Epithelial cell of proximal tubule (primary cell): ENCODE measurements around the gene PDE3A. TPM values are rescaled to one million over a fixed set of nuclear protein-coding genes. Genes with fewer than 3 reads are reported as not detected.

Source experiments
- DNase-seq: peaks from one replicate; pipeline ENCODE4 v3.0.0-alpha.2; 2011; ENCODE audit warnings: low read depth
- H3K4me3 ChIP-seq: 2 replicates; pipeline ENCODE4 v1.5.1; 2011; ENCODE audit warnings: low read depth, mild to moderate bottlenecking, low read length
- CTCF ChIP-seq: conservative IDR thresholded peaks from 2 replicates; pipeline ENCODE4 v1.5.1; 2012; ENCODE audit warnings: low read depth, mild to moderate bottlenecking, low read length
- total RNA-seq: library from RNA; depleted of rRNA; stranded (reverse); fragments of >200 nt; gene quantifications from 2 replicates; pipeline ENCODE4 v1.2.3, GENCODE V29; 2015

PDE3A gene
- total RNA-seq, 1 donor from 2014 or later: 1.6 TPM

GRCh38 chr12:20508359-20508758 is 140.0 kb downstream of the PDE3A start:
- TF ChIP-seq CTCF: no peak
- DNase-seq: no peak
- H3K4me3 ChIP-seq: no peak overlapping the region

GRCh38 chr12:20508962-20509361 is 140.6 kb downstream of the PDE3A start:
- H3K4me3 ChIP-seq: no peak overlapping the region
- no peak for DNase-seq
- no peak for TF ChIP-seq CTCF

DNA sequence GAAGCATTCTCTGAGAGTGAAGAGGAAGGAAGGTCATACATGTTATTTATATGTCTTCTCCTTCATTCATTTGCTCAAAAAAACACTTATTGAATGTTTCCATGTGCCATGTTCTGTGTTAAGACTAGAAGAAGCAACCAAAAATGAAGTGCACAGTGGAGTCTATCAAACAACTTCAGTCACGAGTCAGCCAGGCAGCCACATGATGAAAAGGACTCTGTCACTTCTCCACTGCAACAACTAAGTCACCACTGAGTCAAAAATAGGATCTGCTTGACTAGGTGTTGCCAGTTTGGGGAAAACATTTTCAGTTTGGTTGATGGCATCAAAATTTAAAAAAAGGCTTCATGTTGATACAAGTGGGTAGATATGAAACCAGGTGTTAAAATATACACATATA is 142.5 kb downstream of the PDE3A start:
- no peak for DNase-seq
- H3K4me3 ChIP-seq: no peak overlapping the region
- TF ChIP-seq CTCF: no peak

DNA sequence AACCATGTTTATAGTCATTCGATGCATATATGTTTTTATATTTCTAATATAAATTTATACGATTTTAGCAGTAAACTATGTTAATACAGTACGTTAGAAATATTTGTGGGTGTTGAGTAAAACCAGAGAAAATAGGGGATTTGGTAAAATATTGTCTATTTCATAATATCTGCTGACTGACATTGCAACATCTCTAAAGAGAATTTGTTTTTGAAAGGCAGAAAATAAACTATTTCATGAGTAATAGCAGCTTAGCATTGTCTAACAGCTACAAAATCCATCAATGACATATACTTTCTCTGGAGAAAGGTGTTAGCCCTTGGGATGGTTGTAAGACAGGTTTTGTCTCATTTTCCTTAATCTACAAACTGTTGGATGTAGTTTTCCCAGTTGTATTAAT is 144.9 kb downstream of the PDE3A start:
- no peak for DNase-seq
- no peak overlapping the region for H3K4me3 ChIP-seq
- no peak for TF ChIP-seq CTCF

GRCh38 chr12:20514598-20514997 is 146.3 kb downstream of the PDE3A start:
- H3K4me3 ChIP-seq: no peak overlapping the region
- TF ChIP-seq CTCF: no peak
- no peak for DNase-seq

- no peak for DNase-seq
- no peak for TF ChIP-seq CTCF
- H3K4me3 ChIP-seq: no peak overlapping the region
These were observed 152.2 kb downstream of the PDE3A start for GRCh38 chr12:20520532-20520931.

DNA sequence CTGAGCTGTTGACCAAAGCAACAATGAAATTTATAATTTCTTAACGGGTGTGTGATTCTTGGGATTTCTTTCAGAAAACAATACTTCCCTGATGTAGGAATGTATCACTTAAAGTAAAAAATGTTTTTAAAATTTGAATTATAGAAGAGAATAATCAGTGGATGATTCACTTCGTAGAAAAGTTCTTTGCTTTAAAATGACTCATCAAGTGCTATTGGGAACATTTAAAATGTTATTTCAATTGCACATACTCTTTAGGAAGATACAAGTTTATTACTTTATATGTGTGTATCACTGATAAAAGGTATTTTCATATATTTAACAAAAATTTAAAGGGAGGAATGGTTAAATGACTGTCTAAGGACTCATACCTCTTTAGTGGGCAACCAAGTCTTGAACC is 155.3 kb downstream of the PDE3A start:
- no peak for DNase-seq
- TF ChIP-seq CTCF: no peak
- no peak overlapping the region for H3K4me3 ChIP-seq
